ENCODE measurements around the gene DOHH. TPM values are rescaled to one million over a fixed set of nuclear protein-coding genes. Genes with fewer than 3 reads are reported as not detected.
"Not testable (repeated sequence)": the region's sequence is repeated elsewhere in the genome, so short reads cannot be mapped to it uniquely, and the experiment has no call there.

Gene DOHH
- polyA plus RNA-seq, 2 donors = 14.9 to 16.7 TPM

GRCh38 chr19:3535563-3535965, 35.1 kb upstream of the DOHH start:
- Histone ChIP-seq H3K4me1 (ENCODE audit: control insufficient read depth in 2 of 2, insufficient read depth in 2 of 2, low read length in 1 of 2) (peaks cover 0 to 2% of the 10 kb centered on the region in 2 donors), H3K4me3 (ENCODE audit: low read depth in 1 of 2, low read length in 2 of 2) (no peak overlapping the region), H3K27me3 (ENCODE audit: control insufficient read depth in 1 of 2, insufficient read depth in 2 of 2, low read length in 2 of 2) (no peaks in the 10 kb centered on the region), H3K9me3 (ENCODE audit: control insufficient read depth in 2 of 2, insufficient read depth in 1 of 2, low read depth in 1 of 2, low read length in 1 of 2) (no peaks in the 10 kb centered on the region), H3K27ac (ENCODE audit: low read depth in 2 of 2, low read length in 1 of 2) (no peak overlapping the region), H3K36me3 (ENCODE audit: control insufficient read depth in 2 of 2, insufficient read depth in 2 of 2, low read length in 1 of 2) (peaks cover 36 to 61% of the 10 kb centered on the region in 2 donors)
- 91 to 92% methylated on average over 14 of the region's 14 CpGs for WGBS, 2 donors

GRCh38 chr19:3535235-3535535, 34.7 kb upstream of the DOHH start:
- H3K36me3 ChIP-seq (ENCODE audit: control insufficient read depth in 2 of 2, insufficient read depth in 2 of 2, low read length in 1 of 2) = peaks cover 36 to 64% of the 10 kb centered on the region in 2 donors
- no peaks in the 10 kb centered on the region for H3K9me3 ChIP-seq (ENCODE audit: control insufficient read depth in 2 of 2, insufficient read depth in 1 of 2, low read depth in 1 of 2, low read length in 1 of 2)
- peaks cover 0 to 2% of the 10 kb centered on the region in 2 donors for H3K4me1 ChIP-seq (ENCODE audit: control insufficient read depth in 2 of 2, insufficient read depth in 2 of 2, low read length in 1 of 2)
- no peak overlapping the region for H3K4me3 ChIP-seq (ENCODE audit: low read depth in 1 of 2, low read length in 2 of 2)
- WGBS, 2 donors = 91 to 96% methylated on average over 9 of the region's 9 CpGs
- no peaks in the 10 kb centered on the region for H3K27me3 ChIP-seq (ENCODE audit: control insufficient read depth in 1 of 2, insufficient read depth in 2 of 2, low read length in 2 of 2)
- no peak overlapping the region for H3K27ac ChIP-seq (ENCODE audit: low read depth in 2 of 2, low read length in 1 of 2)

- no peak overlapping the region for H3K4me3 ChIP-seq (ENCODE audit: low read depth in 1 of 2, low read length in 2 of 2)
- peaks cover 0 to 2% of the 10 kb centered on the region in 2 donors for H3K4me1 ChIP-seq (ENCODE audit: control insufficient read depth in 2 of 2, insufficient read depth in 2 of 2, low read length in 1 of 2)
- no peaks in the 10 kb centered on the region for H3K9me3 ChIP-seq (ENCODE audit: control insufficient read depth in 2 of 2, insufficient read depth in 1 of 2, low read depth in 1 of 2, low read length in 1 of 2)
- WGBS, 2 donors = 91 to 92% methylated on average over 38 of the region's 38 CpGs
- H3K27ac ChIP-seq (ENCODE audit: low read depth in 2 of 2, low read length in 1 of 2) = no peak overlapping the region
- H3K27me3 ChIP-seq (ENCODE audit: control insufficient read depth in 1 of 2, insufficient read depth in 2 of 2, low read length in 2 of 2) = no peaks in the 10 kb centered on the region
- H3K36me3 ChIP-seq (ENCODE audit: control insufficient read depth in 2 of 2, insufficient read depth in 2 of 2, low read length in 1 of 2) = peaks cover 36 to 66% of the 10 kb centered on the region in 2 donors
Observed at GRCh38 chr19:3534375-3535234, 34.1 kb upstream of the DOHH start.

- Histone ChIP-seq H3K36me3 (ENCODE audit: control insufficient read depth in 2 of 2, insufficient read depth in 2 of 2, low read length in 1 of 2) (peaks cover 36 to 66% of the 10 kb centered on the region in 2 donors), H3K27ac (ENCODE audit: low read depth in 2 of 2, low read length in 1 of 2) (no peak overlapping the region), H3K4me3 (ENCODE audit: low read depth in 1 of 2, low read length in 2 of 2) (no peak overlapping the region), H3K4me1 (ENCODE audit: control insufficient read depth in 2 of 2, insufficient read depth in 2 of 2, low read length in 1 of 2) (peaks cover 0 to 2% of the 10 kb centered on the region in 2 donors), H3K27me3 (ENCODE audit: control insufficient read depth in 1 of 2, insufficient read depth in 2 of 2, low read length in 2 of 2) (no peaks in the 10 kb centered on the region), H3K9me3 (ENCODE audit: control insufficient read depth in 2 of 2, insufficient read depth in 1 of 2, low read depth in 1 of 2, low read length in 1 of 2) (no peaks in the 10 kb centered on the region)
- WGBS, 2 donors = 73 to 76% methylated on average over 12 of the region's 12 CpGs
Observed at GRCh38 chr19:3533563-3534216, 33.2 kb upstream of the DOHH start.

- Histone ChIP-seq H3K4me1 (ENCODE audit: control insufficient read depth in 2 of 2, insufficient read depth in 2 of 2, low read length in 1 of 2) (peaks cover 0 to 2% of the 10 kb centered on the region in 2 donors), H3K4me3 (ENCODE audit: low read depth in 1 of 2, low read length in 2 of 2) (no peak overlapping the region), H3K9me3 (ENCODE audit: control insufficient read depth in 2 of 2, insufficient read depth in 1 of 2, low read depth in 1 of 2, low read length in 1 of 2) (no peaks in the 10 kb centered on the region), H3K27ac (ENCODE audit: low read depth in 2 of 2, low read length in 1 of 2) (no peak overlapping the region), H3K27me3 (ENCODE audit: control insufficient read depth in 1 of 2, insufficient read depth in 2 of 2, low read length in 2 of 2) (no peaks in the 10 kb centered on the region), H3K36me3 (ENCODE audit: control insufficient read depth in 2 of 2, insufficient read depth in 2 of 2, low read length in 1 of 2) (peaks cover 36 to 68% of the 10 kb centered on the region in 2 donors)
- WGBS, 2 donors = 86 to 88% methylated on average over 17 of the region's 17 CpGs
Observed at GRCh38 chr19:3533033-3533432, 32.6 kb upstream of the DOHH start.

- Histone ChIP-seq H3K27me3 (ENCODE audit: control insufficient read depth in 1 of 2, insufficient read depth in 2 of 2, low read length in 2 of 2) (no peaks in the 10 kb centered on the region), H3K36me3 (ENCODE audit: control insufficient read depth in 2 of 2, insufficient read depth in 2 of 2, low read length in 1 of 2) (peaks cover 43 to 71% of the 10 kb centered on the region in 2 donors), H3K4me3 (ENCODE audit: low read depth in 1 of 2, low read length in 2 of 2) (no peak overlapping the region), H3K9me3 (ENCODE audit: control insufficient read depth in 2 of 2, insufficient read depth in 1 of 2, low read depth in 1 of 2, low read length in 1 of 2) (no peaks in the 10 kb centered on the region), H3K4me1 (ENCODE audit: control insufficient read depth in 2 of 2, insufficient read depth in 2 of 2, low read length in 1 of 2) (peaks cover 0 to 2% of the 10 kb centered on the region in 2 donors), H3K27ac (ENCODE audit: low read depth in 2 of 2, low read length in 1 of 2) (no peak overlapping the region)
- 90 to 93% methylated on average over 30 to 33 of the region's 33 CpGs for WGBS, 2 donors
Observed at GRCh38 chr19:3532154-3532786, 31.8 kb upstream of the DOHH start.

GRCh38 chr19:3531716-3532115, 31.2 kb upstream of the DOHH start:
- Histone ChIP-seq H3K4me3 (ENCODE audit: low read depth in 1 of 2, low read length in 2 of 2) (no peak overlapping the region), H3K27me3 (ENCODE audit: control insufficient read depth in 1 of 2, insufficient read depth in 2 of 2, low read length in 2 of 2) (no peaks in the 10 kb centered on the region), H3K36me3 (ENCODE audit: control insufficient read depth in 2 of 2, insufficient read depth in 2 of 2, low read length in 1 of 2) (peaks cover 43 to 76% of the 10 kb centered on the region in 2 donors), H3K27ac (ENCODE audit: low read depth in 2 of 2, low read length in 1 of 2) (no peak overlapping the region), H3K4me1 (ENCODE audit: control insufficient read depth in 2 of 2, insufficient read depth in 2 of 2, low read length in 1 of 2) (peaks cover 0 to 2% of the 10 kb centered on the region in 2 donors), H3K9me3 (ENCODE audit: control insufficient read depth in 2 of 2, insufficient read depth in 1 of 2, low read depth in 1 of 2, low read length in 1 of 2) (no peaks in the 10 kb centered on the region)
- 93% methylated on average over 28 to 29 of the region's 29 CpGs for WGBS, 2 donors

- Histone ChIP-seq H3K27me3 (ENCODE audit: control insufficient read depth in 1 of 2, insufficient read depth in 2 of 2, low read length in 2 of 2) (no peaks in the 10 kb centered on the region), H3K4me3 (ENCODE audit: low read depth in 1 of 2, low read length in 2 of 2) (no peak overlapping the region), H3K9me3 (ENCODE audit: control insufficient read depth in 2 of 2, insufficient read depth in 1 of 2, low read depth in 1 of 2, low read length in 1 of 2) (no peaks in the 10 kb centered on the region), H3K4me1 (ENCODE audit: control insufficient read depth in 2 of 2, insufficient read depth in 2 of 2, low read length in 1 of 2) (no peaks in the 10 kb centered on the region), H3K36me3 (ENCODE audit: control insufficient read depth in 2 of 2, insufficient read depth in 2 of 2, low read length in 1 of 2) (peaks cover 43 to 82% of the 10 kb centered on the region in 2 donors), H3K27ac (ENCODE audit: low read depth in 2 of 2, low read length in 1 of 2) (no peak overlapping the region)
- WGBS, 2 donors = 98 to 99% methylated on average over 12 of the region's 12 CpGs
Observed at GRCh38 chr19:3530389-3530788, 29.9 kb upstream of the DOHH start.

- H3K27ac ChIP-seq (ENCODE audit: low read depth in 2 of 2, low read length in 1 of 2); H3K4me1 ChIP-seq (ENCODE audit: control insufficient read depth in 2 of 2, insufficient read depth in 2 of 2, low read length in 1 of 2); H3K4me3 ChIP-seq (ENCODE audit: low read depth in 1 of 2, low read length in 2 of 2); H3K9me3 ChIP-seq (ENCODE audit: control insufficient read depth in 2 of 2, insufficient read depth in 1 of 2, low read depth in 1 of 2, low read length in 1 of 2); H3K27me3 ChIP-seq (ENCODE audit: control insufficient read depth in 1 of 2, insufficient read depth in 2 of 2, low read length in 2 of 2): not testable (repeated sequence)
- WGBS, 2 donors = 99% methylated on average over 7 of the region's 7 CpGs
- peaks cover 32 to 79% of the 10 kb centered on the region in 2 donors for H3K36me3 ChIP-seq (ENCODE audit: control insufficient read depth in 2 of 2, insufficient read depth in 2 of 2, low read length in 1 of 2)
Observed at GRCh38 chr19:3529299-3529698, 28.8 kb upstream of the DOHH start.

Data from esophagus (tissue), 2 donors.